MM.1S (cell line): ENCODE measurements around the gene STARD5.

Source experiments
- EZH2 ChIP-seq: fragments of 300-600 bp; sonication (generic); optimal IDR thresholded peaks from 2 replicates; pipeline ENCODE3; 2017; ENCODE audit warnings: low read depth, mild to moderate bottlenecking, antibody characterized with exemption, low read length, mixed read lengths
- EZH2phosphoT487 ChIP-seq: fragments of 300-600 bp; sonication (generic); IDR thresholded peaks from 2 replicates; pipeline ENCODE4 v1.6.1; 2018; ENCODE audit warnings: antibody characterized with exemption, low read length
- TF ChIP-seq, protein P1 (sequence below): fragments of 300-600 bp; sonication (generic); IDR thresholded peaks from 2 replicates; pipeline ENCODE4 v1.5.1; 2016; ENCODE audit warnings: antibody characterized with exemption, low read length, mixed read lengths

DNA sequence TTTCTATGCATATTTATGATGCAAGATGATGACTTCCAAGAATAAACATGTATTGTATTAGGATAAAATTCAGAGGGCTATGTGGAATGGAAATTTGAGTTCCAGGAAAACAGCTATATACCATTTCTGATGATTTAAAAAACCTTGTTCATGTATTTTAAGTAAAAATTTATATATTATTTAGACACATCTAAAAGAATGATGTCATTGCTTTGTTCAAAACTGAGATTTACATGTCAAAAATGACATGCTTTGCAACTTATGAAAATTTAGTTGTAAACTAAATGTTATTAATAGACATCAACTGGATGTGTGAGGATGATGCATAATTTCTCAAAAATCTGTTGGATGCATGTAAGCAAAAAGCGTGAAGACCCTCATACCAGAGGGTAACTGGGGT lies 2.3 kb downstream of the STARD5 start:
- TF ChIP-seq, protein P1, sequence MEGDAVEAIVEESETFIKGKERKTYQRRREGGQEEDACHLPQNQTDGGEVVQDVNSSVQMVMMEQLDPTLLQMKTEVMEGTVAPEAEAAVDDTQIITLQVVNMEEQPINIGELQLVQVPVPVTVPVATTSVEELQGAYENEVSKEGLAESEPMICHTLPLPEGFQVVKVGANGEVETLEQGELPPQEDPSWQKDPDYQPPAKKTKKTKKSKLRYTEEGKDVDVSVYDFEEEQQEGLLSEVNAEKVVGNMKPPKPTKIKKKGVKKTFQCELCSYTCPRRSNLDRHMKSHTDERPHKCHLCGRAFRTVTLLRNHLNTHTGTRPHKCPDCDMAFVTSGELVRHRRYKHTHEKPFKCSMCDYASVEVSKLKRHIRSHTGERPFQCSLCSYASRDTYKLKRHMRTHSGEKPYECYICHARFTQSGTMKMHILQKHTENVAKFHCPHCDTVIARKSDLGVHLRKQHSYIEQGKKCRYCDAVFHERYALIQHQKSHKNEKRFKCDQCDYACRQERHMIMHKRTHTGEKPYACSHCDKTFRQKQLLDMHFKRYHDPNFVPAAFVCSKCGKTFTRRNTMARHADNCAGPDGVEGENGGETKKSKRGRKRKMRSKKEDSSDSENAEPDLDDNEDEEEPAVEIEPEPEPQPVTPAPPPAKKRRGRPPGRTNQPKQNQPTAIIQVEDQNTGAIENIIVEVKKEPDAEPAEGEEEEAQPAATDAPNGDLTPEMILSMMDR, result no peak
- TF ChIP-seq EZH2phosphoT487, result no peak
- TF ChIP-seq EZH2, result no peak
